ENCODE results near the gene NHEJ1.
A peak's percentile ranks its signal among the peaks of the same experiment; 100 is the strongest.

Gene NHEJ1

DNA sequence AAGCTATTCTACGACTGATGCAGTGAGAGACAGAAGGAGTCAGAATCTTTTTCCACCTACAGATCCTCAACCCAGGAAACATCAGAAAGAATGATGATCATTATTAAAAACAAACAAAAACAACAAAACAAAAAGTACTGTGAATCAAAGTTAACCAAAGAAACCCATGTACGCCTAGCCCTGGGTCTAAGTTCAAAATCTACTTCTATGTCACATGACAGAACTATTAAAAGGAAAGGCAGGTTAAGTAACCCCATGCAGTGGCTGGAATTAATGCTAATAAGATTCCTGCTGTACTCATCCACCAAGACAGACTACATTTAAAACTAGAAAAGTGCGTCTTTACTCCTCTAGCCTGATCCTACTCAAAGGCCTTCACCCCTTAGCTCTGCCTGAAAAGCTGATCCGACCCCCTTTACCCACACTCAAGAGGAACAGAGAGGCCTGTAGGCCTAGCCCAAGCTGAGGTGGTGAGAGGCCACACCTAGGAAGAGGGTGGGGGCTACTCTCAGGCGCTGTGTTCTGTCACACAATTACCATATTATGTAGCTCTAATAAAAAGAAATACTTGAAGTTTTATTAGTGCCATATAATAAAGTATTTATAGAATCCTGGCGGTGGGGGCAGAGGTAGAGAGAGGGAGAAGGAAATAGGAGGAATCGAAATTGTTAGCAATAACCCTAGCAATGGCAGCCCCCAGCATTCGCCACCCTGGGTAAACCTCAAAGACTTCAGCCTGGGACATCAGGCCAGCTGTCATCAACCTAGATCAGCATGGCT, 37.1 kb downstream of the NHEJ1 start:
- H3K4me3 ChIP-seq (replicated peaks; ENCODE audit: low read depth, low read length), result no peak overlapping the region
- no peak for DNase-seq (ENCODE audit: low read depth)
- TF ChIP-seq, protein P1, sequence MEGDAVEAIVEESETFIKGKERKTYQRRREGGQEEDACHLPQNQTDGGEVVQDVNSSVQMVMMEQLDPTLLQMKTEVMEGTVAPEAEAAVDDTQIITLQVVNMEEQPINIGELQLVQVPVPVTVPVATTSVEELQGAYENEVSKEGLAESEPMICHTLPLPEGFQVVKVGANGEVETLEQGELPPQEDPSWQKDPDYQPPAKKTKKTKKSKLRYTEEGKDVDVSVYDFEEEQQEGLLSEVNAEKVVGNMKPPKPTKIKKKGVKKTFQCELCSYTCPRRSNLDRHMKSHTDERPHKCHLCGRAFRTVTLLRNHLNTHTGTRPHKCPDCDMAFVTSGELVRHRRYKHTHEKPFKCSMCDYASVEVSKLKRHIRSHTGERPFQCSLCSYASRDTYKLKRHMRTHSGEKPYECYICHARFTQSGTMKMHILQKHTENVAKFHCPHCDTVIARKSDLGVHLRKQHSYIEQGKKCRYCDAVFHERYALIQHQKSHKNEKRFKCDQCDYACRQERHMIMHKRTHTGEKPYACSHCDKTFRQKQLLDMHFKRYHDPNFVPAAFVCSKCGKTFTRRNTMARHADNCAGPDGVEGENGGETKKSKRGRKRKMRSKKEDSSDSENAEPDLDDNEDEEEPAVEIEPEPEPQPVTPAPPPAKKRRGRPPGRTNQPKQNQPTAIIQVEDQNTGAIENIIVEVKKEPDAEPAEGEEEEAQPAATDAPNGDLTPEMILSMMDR (IDR thresholded peaks at IDR 0.05; ENCODE audit: low read length, missing control alignments), result no peak

DNA sequence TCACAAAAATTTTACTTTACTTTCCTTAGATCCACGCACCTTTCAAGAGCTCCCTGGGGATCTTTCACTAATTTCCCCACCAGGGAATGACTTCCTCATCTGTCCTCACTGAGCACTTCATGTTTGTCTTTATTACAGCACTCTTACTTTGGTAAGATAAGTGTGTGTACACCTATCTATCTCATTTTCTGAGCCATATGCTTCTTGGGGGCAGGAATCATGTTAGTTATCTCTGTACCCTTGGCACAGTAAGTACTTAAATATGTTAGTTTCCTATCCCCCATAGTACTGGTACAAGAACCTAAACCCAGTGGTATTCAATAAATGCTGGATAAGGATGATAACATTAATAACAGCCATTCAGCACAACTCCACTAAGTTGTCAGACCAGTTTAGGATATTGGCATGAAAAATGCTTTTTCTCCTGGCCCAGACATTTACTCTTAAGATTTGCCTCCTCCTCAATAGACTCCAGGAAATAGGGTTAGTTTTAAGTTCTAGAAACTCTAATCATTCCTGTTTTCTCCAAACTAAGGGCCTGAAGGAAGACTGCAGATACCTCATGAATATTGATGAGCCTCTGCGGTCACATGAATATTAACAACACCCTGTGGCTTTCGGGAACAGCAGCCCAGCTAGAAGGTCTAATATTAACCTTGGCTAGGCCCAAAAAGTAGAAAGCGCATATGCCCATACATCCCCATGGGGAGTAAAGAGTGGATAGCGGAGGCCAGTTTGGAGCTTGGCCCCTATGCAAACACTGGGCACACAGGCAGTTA, 38.2 kb downstream of the NHEJ1 start:
- no peak for DNase-seq (ENCODE audit: low read depth)
- TF ChIP-seq, protein P1 (IDR thresholded peaks at IDR 0.05; ENCODE audit: low read length, missing control alignments), result no peak
- H3K4me3 ChIP-seq (replicated peaks; ENCODE audit: low read depth, low read length), result no peak overlapping the region

DNA sequence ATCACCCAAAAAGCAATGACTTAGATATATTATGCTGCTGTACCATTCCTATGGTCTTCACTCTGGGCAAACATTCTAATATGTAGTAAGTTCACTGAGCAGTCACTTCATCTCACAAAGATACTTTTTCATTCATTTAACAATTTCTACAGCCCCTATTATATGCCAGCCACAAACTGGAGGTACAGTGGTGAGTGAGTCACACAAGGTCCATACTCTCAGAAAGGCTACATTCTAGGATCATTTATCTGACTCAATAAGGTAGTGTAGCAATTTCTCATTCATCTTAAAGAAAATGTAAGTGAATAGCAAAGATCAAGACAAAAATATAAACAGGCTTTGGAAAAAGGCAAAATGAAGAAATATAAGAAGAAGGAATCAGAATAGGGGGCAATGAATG, 40.5 kb downstream of the NHEJ1 start:
- no peak for DNase-seq (ENCODE audit: low read depth)
- H3K4me3 ChIP-seq (replicated peaks; ENCODE audit: low read depth, low read length), result no peak overlapping the region
- TF ChIP-seq, protein P1 (IDR thresholded peaks at IDR 0.05; ENCODE audit: low read length, missing control alignments), result no peak

DNA sequence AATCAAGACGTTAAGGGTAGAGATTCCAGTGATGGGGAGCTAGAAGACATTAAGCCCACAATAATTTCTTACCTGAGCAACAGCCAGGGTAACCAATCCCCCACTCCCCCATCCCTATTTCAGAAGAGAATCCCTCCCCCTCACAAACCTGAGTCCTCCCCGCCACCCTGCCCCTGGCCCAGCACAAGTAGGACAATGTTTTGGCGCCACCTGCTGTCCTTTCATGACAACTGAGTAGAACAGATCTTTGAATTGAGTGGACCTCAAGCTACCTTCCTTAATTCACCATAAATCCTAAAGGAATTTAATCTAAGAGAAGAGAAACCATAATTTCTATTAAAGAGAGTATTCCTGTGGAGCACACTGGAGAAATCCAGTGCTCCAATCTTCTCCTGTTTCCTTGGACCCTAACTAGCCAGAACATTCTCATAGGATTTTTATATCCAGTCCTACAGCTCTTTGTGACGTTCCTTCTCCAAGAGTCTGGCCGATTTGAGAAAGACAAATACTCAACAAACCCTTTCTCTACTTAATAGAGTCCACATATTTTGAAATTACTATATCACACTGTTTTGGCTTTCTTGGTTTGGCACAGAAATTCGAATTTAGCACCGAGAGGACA, 41.1 kb downstream of the NHEJ1 start:
- TF ChIP-seq, protein P1 (IDR thresholded peaks at IDR 0.05; ENCODE audit: low read length, missing control alignments), result peak; percentile 74
- no peak overlapping the region for H3K4me3 ChIP-seq (replicated peaks; ENCODE audit: low read depth, low read length)
- DNase-seq (ENCODE audit: low read depth), result peak; percentile 70

DNA sequence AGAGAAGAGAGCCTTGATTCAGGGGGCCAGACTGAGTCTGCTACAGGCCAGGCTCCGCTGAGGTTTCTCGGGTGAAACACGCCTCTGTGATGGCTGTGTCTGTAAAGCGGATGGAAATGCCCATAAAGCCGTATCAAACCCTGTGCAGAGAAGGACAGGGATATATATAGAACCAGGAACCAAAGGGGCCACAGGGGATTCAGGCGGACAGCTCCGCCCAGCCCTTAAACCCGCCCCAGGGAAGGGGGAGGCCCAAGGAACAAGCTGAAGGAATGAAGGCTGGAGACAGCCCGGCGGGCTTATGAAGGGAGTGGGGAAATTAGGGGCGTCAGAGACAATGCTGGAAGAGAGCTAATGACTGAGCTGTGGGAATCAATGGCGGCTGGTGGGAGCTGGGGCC, 42.1 kb downstream of the NHEJ1 start:
- TF ChIP-seq, protein P1 (IDR thresholded peaks at IDR 0.05; ENCODE audit: low read length, missing control alignments), result no peak
- H3K4me3 ChIP-seq (replicated peaks; ENCODE audit: low read depth, low read length), result no peak overlapping the region
- DNase-seq (ENCODE audit: low read depth), result no peak

DNA sequence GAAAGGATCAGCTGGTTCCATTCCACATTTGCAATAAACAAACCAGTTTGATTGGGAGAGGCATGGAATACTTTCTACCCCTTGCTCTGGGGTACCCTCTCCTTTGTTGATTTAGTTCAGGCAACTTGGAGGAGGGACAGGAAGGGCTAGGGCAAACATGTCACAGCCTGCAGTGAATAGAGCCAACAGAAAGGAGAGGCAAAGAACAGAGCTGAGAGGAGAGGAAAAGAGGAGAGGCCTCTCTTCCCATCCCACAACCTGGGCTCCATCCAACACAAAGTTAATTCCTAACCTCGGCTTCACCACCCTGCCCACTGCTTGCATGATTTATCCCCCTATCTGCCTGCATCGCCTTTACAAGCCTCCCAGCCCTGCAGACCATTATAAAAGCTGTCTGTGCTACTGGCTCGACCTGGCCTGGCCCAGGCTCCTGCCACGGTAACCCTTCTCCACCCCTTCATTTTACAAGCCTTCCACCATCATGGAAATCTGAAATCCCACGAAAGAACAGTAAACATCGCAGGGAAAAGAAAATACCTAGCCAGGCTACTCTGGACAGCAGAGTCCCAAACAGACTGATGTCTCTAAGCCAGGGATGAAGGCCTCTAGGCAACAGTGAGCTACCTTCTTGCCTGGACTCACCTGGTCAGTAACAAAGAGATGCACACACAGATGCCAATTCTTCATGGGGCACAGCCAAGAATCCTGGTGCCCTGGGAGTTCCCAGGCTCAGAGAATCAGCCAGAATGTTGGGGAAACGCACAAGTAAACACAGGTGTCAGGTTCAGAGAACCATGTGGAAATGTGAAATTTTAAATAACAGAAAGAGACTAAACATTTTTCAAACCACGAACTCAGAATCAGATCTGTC, 43.6 kb downstream of the NHEJ1 start:
- no peak overlapping the region for H3K4me3 ChIP-seq (replicated peaks; ENCODE audit: low read depth, low read length)
- TF ChIP-seq, protein P1 (IDR thresholded peaks at IDR 0.05; ENCODE audit: low read length, missing control alignments), result no peak
- DNase-seq (ENCODE audit: low read depth), result no peak

Measured in fibroblast of pulmonary artery (primary cell).